Mesothelial cell of epicardium (in vitro differentiated cells): ENCODE measurements around the gene CD14. TPM values are rescaled to one million over a fixed set of nuclear protein-coding genes. Genes with fewer than 3 reads are reported as not detected.
"Not testable (repeated sequence)": the region's sequence is repeated elsewhere in the genome, so short reads cannot be mapped to it uniquely, and the experiment has no call there.

ENCODE experiments used
- DNase-seq, 2 experiments: peaks; one replicate each; pipeline ENCODE4 v3.0.0; 2021; ENCODE audit warnings: low spot score in 2 of 2; ENCODE audit not compliant: unreplicated experiment in 2 of 2
- H3K27ac Mint-ChIP-seq: 2 replicates; pipeline ENCODE4 v1.8.0; 2021; ENCODE audit warnings: mixed read lengths
- H3K27me3 Mint-ChIP-seq: 2 replicates; pipeline ENCODE4 v1.8.0; 2021; ENCODE audit warnings: low read depth, mixed read lengths
- H3K36me3 Mint-ChIP-seq: 2 replicates; pipeline ENCODE4 v1.8.0; 2021; ENCODE audit warnings: mixed read lengths
- H3K4me1 Mint-ChIP-seq: 2 replicates; pipeline ENCODE4 v1.8.0; 2021; ENCODE audit warnings: mixed read lengths
- H3K4me3 Mint-ChIP-seq: 2 replicates; pipeline ENCODE4 v1.8.0; 2021; ENCODE audit warnings: mild to moderate bottlenecking, moderate library complexity, mixed read lengths
- H3K9me3 Mint-ChIP-seq: 2 replicates; pipeline ENCODE4 v1.8.0; 2021; ENCODE audit warnings: mixed read lengths
- CTCF ChIP-seq: fragments of 200-600 bp; sonication (generic); IDR thresholded peaks from one replicate; pipeline ENCODE4 v1.5.0; 2021; ENCODE audit warnings: antibody characterized with exemption; ENCODE audit not compliant: unreplicated experiment
- total RNA-seq: library from RNA; stranded (reverse); gene quantifications from 3 replicates; pipeline ENCODE4 v1.2.1, GENCODE V29; 2021

CD14 gene
- total RNA-seq, 1 donor from 2014 or later: 0.63 TPM

GRCh38 chr5:140608722-140609121 lies 24.3 kb downstream of the CD14 start:
- no peak overlapping the region for H3K4me3 Mint-ChIP-seq
- H3K9me3 Mint-ChIP-seq: peaks cover 11% of the 10 kb centered on the region
- H3K4me1 Mint-ChIP-seq: no peaks in the 10 kb centered on the region
- DNase-seq: no peak
- H3K36me3 Mint-ChIP-seq: no peaks in the 10 kb centered on the region
- no peak for TF ChIP-seq CTCF
- H3K27ac Mint-ChIP-seq: no peak overlapping the region
- H3K27me3 Mint-ChIP-seq: peaks cover 3% of the 10 kb centered on the region

GRCh38 chr5:140607031-140607430 lies 25.9 kb downstream of the CD14 start:
- no peak overlapping the region for H3K4me3 Mint-ChIP-seq
- H3K27me3 Mint-ChIP-seq: peaks cover 3% of the 10 kb centered on the region
- no peak for DNase-seq
- no peak overlapping the region for H3K27ac Mint-ChIP-seq
- TF ChIP-seq CTCF: no peak
- H3K4me1 Mint-ChIP-seq: no peaks in the 10 kb centered on the region
- peaks cover 7% of the 10 kb centered on the region for H3K9me3 Mint-ChIP-seq
- no peaks in the 10 kb centered on the region for H3K36me3 Mint-ChIP-seq

GRCh38 chr5:140605879-140606278 lies 27.1 kb downstream of the CD14 start:
- H3K9me3 Mint-ChIP-seq: no peaks in the 10 kb centered on the region
- no peak overlapping the region for H3K27ac Mint-ChIP-seq
- no peak for TF ChIP-seq CTCF
- no peak for DNase-seq
- H3K4me3 Mint-ChIP-seq: no peak overlapping the region
- peaks cover 2% of the 10 kb centered on the region for H3K27me3 Mint-ChIP-seq
- no peaks in the 10 kb centered on the region for H3K4me1 Mint-ChIP-seq
- H3K36me3 Mint-ChIP-seq: no peaks in the 10 kb centered on the region

GRCh38 chr5:140603734-140604133 lies 29.2 kb downstream of the CD14 start:
- Mint-ChIP-seq H3K4me1 (no peaks in the 10 kb centered on the region), H3K27ac (no peak overlapping the region)
- no peak for TF ChIP-seq CTCF

GRCh38 chr5:140603446-140603698 lies 29.6 kb downstream of the CD14 start:
- DNase-seq, H3K36me3 Mint-ChIP-seq, H3K4me3 Mint-ChIP-seq, H3K9me3 Mint-ChIP-seq, H3K27ac Mint-ChIP-seq, H3K4me1 Mint-ChIP-seq: not testable (repeated sequence)
- peaks cover 12% of the 10 kb centered on the region for H3K27me3 Mint-ChIP-seq

More at GRCh38 chr5:140603734-140604133, 29.2 kb downstream of the CD14 start:
- no peak for DNase-seq
- peaks cover 11% of the 10 kb centered on the region for H3K27me3 Mint-ChIP-seq
- no peaks in the 10 kb centered on the region for H3K9me3 Mint-ChIP-seq
- no peaks in the 10 kb centered on the region for H3K36me3 Mint-ChIP-seq
- no peak overlapping the region for H3K4me3 Mint-ChIP-seq

- Mint-ChIP-seq H3K27ac (no peak overlapping the region), H3K9me3 (no peaks in the 10 kb centered on the region), H3K4me1 (no peaks in the 10 kb centered on the region), H3K4me3 (no peak overlapping the region), H3K27me3 (peaks cover 15% of the 10 kb centered on the region), H3K36me3 (no peaks in the 10 kb centered on the region)
- DNase-seq: no peak
- no peak for TF ChIP-seq CTCF
Measured at GRCh38 chr5:140602147-140602546, 30.8 kb downstream of the CD14 start.
